ENCODE results near the gene ANKH. TPM values are rescaled to one million over a fixed set of nuclear protein-coding genes. Genes with fewer than 3 reads are reported as not detected.

Gene ANKH
- total RNA-seq, 1 donor from 2014 or later: 39.1 TPM

- no peak overlapping the region for H3K4me3 Mint-ChIP-seq
- TF ChIP-seq CTCF (IDR thresholded peaks at IDR 0.05; ENCODE audit: unreplicated experiment): no peak
- DNase-seq (ENCODE audit: low spot score in 2 of 2, unreplicated experiment in 2 of 2): no peak
- H3K27me3 Mint-ChIP-seq (ENCODE audit: low read depth): no peaks in the 10 kb centered on the region
- H3K9me3 Mint-ChIP-seq: no peaks in the 10 kb centered on the region
- H3K27ac Mint-ChIP-seq: no peak overlapping the region
- no peaks in the 10 kb centered on the region for H3K4me1 Mint-ChIP-seq
- H3K36me3 Mint-ChIP-seq: peaks cover 10% of the 10 kb centered on the region
Observed at GRCh38 chr5:14733661-14734060, 137.9 kb downstream of the ANKH start.

DNA sequence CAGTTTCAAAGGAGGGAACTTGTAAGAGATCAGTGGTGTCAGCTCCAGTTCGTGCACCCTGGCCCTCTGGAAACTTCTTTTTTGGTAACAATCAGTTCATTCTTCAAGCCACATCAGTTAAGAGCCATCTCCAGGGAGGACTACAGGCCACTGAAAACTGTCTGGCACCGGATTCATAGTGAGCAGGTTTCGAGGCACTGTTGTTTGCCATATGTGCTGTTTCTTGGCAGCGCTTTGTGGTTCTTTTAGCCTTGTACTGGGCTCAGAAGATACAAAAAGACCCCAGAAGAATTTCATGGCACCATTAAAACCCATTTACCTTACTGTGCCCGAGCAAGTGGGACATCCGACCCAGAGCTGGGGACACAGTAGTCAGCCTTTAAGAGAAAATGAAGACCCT is 138.6 kb downstream of the ANKH start:
- Mint-ChIP-seq H3K27ac (no peak overlapping the region), H3K4me1 (no peaks in the 10 kb centered on the region), H3K4me3 (no peak overlapping the region), H3K27me3 (ENCODE audit: low read depth) (no peaks in the 10 kb centered on the region), H3K36me3 (peaks cover 10% of the 10 kb centered on the region), H3K9me3 (no peaks in the 10 kb centered on the region)
- DNase-seq (ENCODE audit: low spot score in 2 of 2, unreplicated experiment in 2 of 2): no peak
- no peak for TF ChIP-seq CTCF (IDR thresholded peaks at IDR 0.05; ENCODE audit: unreplicated experiment)

DNA sequence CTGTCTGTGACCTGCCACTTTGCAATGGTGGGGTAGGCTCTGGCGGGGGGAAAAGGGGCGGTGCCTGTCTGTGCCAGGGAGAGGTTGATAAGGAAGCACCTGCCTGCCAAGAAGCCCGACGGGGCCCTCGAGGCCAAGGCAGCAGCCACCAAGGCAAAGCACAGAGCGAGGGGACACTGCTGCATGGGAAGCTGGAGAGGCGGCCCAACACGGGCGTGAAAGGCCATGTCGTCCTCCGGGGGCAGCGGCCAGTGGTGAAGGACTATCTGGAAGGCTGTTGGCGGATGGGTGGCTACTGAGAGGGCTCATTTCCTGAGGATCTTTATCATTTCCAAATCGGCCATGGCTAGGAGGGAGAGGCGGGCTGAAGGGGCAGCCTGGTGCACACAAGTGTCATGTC is 140.7 kb downstream of the ANKH start:
- no peak for TF ChIP-seq CTCF (IDR thresholded peaks at IDR 0.05; ENCODE audit: unreplicated experiment)
- H3K4me1 Mint-ChIP-seq: peaks cover 5% of the 10 kb centered on the region
- H3K27me3 Mint-ChIP-seq (ENCODE audit: low read depth): no peaks in the 10 kb centered on the region
- H3K9me3 Mint-ChIP-seq: no peaks in the 10 kb centered on the region
- no peak for DNase-seq (ENCODE audit: low spot score in 2 of 2, unreplicated experiment in 2 of 2)
- no peak overlapping the region for H3K4me3 Mint-ChIP-seq
- H3K36me3 Mint-ChIP-seq: peaks cover 6% of the 10 kb centered on the region
- no peak overlapping the region for H3K27ac Mint-ChIP-seq

- no peaks in the 10 kb centered on the region for H3K9me3 Mint-ChIP-seq
- no peak for DNase-seq (ENCODE audit: low spot score in 2 of 2, unreplicated experiment in 2 of 2)
- TF ChIP-seq CTCF (IDR thresholded peaks at IDR 0.05; ENCODE audit: unreplicated experiment): no peak
- H3K27me3 Mint-ChIP-seq (ENCODE audit: low read depth): no peaks in the 10 kb centered on the region
- H3K4me1 Mint-ChIP-seq: peaks cover 5% of the 10 kb centered on the region
- no peak overlapping the region for H3K4me3 Mint-ChIP-seq
- peaks cover 6% of the 10 kb centered on the region for H3K36me3 Mint-ChIP-seq
- H3K27ac Mint-ChIP-seq: no peak overlapping the region
Observed at GRCh38 chr5:14730466-14730865, 141.1 kb downstream of the ANKH start.

DNA sequence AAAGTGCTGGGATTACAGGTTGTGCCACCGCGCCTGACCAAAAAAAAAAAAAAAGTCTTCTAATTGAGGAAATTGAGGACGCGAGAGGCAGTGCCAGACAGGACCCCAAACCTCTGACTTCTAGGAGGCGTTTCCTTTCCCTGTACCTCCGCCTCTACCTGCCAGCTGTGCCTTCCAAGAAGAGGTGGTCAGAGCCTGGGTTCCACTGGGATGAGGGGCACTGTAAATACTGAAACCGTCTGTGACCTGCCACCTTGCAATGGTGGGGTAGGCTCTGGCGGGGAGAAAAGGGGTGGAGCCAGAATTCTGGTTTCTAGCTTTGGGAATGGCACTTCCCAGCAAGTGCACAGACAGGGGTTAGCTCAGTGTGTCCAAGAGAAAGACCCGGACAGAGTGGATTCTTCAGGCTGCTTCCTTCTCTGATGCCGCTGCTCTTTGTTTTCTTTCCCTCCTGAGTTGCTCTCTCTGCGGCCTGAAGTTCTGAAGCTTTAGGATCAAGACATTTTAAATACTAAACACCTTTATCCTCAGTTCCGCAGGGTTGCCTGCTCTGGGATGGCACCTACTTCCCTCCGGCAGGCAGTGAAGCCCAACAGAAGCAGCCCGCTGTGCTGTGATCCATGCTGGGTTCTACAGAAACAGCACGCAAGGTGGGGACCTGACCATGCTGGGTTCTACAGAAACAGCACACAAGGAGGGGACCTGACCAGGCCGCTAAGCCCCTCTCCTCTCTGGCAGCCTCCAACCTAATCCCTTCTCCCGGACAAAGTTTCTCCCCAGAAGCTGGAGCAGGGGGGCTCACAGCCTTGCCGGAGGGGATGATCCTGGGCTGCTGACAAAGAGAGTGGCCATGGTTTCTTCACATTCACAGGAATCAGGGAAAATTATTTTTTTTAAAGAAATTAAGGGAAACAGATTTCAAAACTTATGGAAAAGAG is 141.9 kb downstream of the ANKH start:
- Mint-ChIP-seq H3K27ac (no peak overlapping the region), H3K9me3 (no peaks in the 10 kb centered on the region), H3K27me3 (ENCODE audit: low read depth) (no peaks in the 10 kb centered on the region), H3K4me1 (peaks cover 5% of the 10 kb centered on the region), H3K4me3 (no peak overlapping the region), H3K36me3 (peaks cover 6% of the 10 kb centered on the region)
- TF ChIP-seq CTCF (IDR thresholded peaks at IDR 0.05; ENCODE audit: unreplicated experiment): no peak
- no peak for DNase-seq (ENCODE audit: low spot score in 2 of 2, unreplicated experiment in 2 of 2)
